Aorta (tissue), 5 donors: ENCODE data around the gene LITAF. TPM values are rescaled to one million over a fixed set of nuclear protein-coding genes. Genes with fewer than 3 reads are reported as not detected.
"Not testable (repeated sequence)": the region's sequence is repeated elsewhere in the genome, so short reads cannot be mapped to it uniquely, and the experiment has no call there.

Source experiments
- ATAC-seq: fragments of 200-7000 bp; cut with Tn5 transposase; one replicate; pipeline ENCODE4 v1.9.1; 2022; ENCODE audit warnings: moderate library complexity; ENCODE audit not compliant: low FRiP score
- DNase-seq, 2 donors: peaks; one replicate each; pipeline ENCODE4 v3.0.0-alpha.2; 2020
- H3K27ac ChIP-seq, 2 donors: one replicate each; pipeline ENCODE4 v1.5.1; 2013; ENCODE audit warnings: low read length in 2 of 2, mild to moderate bottlenecking in 2 of 2, moderate library complexity in 2 of 2, control low read depth in 1 of 2, inconsistent platforms in 1 of 2, low read depth in 1 of 2
- H3K27me3 ChIP-seq, 2 donors: one replicate each; pipeline ENCODE4 v1.6.1; 2013; ENCODE audit warnings: control low read depth in 1 of 2, low read length in 1 of 2, mild to moderate bottlenecking in 1 of 2, moderate library complexity in 1 of 2; ENCODE audit not compliant: insufficient read depth in 2 of 2, control insufficient read depth in 1 of 2
- H3K36me3 ChIP-seq, 2 donors: one replicate each; pipeline ENCODE4 v1.6.1; 2013; ENCODE audit warnings: control low read depth in 1 of 2, low read length in 1 of 2, mild to moderate bottlenecking in 1 of 2; ENCODE audit not compliant: insufficient read depth in 2 of 2, control insufficient read depth in 1 of 2
- H3K4me1 ChIP-seq, 2 donors: one replicate each; pipeline ENCODE4 v1.6.1; 2013; ENCODE audit warnings: low read length in 2 of 2, control low read depth in 1 of 2, mild to moderate bottlenecking in 1 of 2, moderate library complexity in 1 of 2; ENCODE audit not compliant: insufficient read depth in 2 of 2, control insufficient read depth in 1 of 2
- H3K4me3 ChIP-seq, 2 donors: one replicate each; pipeline ENCODE4 v1.5.1; 2013; ENCODE audit warnings: low read length in 2 of 2, control low read depth in 1 of 2, mild to moderate bottlenecking in 1 of 2
- H3K9me3 ChIP-seq: one replicate; pipeline ENCODE4 v1.6.1; 2013; ENCODE audit warnings: mild to moderate bottlenecking, low read length; ENCODE audit not compliant: control insufficient read depth
- WGBS, 2 donors: extraction: QIAGEN DNeasy Blood & Tissue Kit; methylation state at CpG; one replicate each; pipeline ENCODE4 v1.1.7; 2013; 5-methylcytosine and 5-hydroxymethylcytosine counted together
- intact Hi-C, 2 donors: fragments of 100-400 bp; cut with DNase I; formaldehyde crosslinking; loops; one replicate each; pipeline versions ENCODE4 v1.14.2 to v1.15.0; 2022
- polyA plus RNA-seq, 2 donors: library from polyadenylated mRNA; stranded (reverse); fragments of 200-250 nt; gene quantifications; one replicate each; pipeline ENCODE4 v1.2.3, GENCODE V29; 2013
- total RNA-seq, 2 donors: library from RNA; stranded (reverse); fragmentation: NEBNext Ultra II Directional; extraction: Animal tissue kit (Norgen Biotek cat#: 25700); gene quantifications; one replicate each; pipeline ENCODE4 v1.2.1, GENCODE V29; 2021
- donor health status: healthy with polysubstance abuse.
- donor health status: Bipolar disorder and iron deficiency.
- donor health status: DM: no; HTN: no; CAD: no.
- donor health status: DM: no; HTN: no; CAD: no.
- donor health status: DM: yes; HTN: yes; CAD: no.

LITAF gene
- total and polyA plus RNA-seq, 4 donors, result 83.1 to 157 (median 141) TPM

DNA sequence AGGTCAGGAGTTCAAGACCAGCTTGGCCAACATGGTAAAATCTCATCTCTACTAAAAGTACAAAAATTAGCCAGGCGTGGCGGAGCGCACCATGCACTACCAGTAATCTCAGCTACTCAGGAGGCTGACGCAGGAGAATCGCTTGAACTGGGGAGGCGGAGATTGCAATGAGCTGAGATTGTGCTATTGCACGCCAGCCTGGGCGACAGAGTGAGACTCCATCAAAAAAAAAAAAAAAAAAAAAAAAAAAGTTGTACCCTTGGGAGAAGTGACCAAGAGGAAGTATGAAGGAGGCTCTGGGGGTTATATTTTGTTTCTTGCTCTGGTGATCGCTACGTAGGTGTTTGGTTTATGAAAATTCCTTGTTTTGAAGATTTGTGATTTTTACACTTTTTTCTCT lies 66.3 kb downstream of the LITAF start:
- Histone ChIP-seq H3K4me1 (no peaks in the 10 kb centered on the region), H3K27ac (no peak overlapping the region), H3K36me3 (no peaks in the 10 kb centered on the region), H3K9me3 (peaks cover 2% of the 10 kb centered on the region), H3K4me3 (no peak overlapping the region), H3K27me3 (no peaks in the 10 kb centered on the region)
- no peak for DNase-seq
- 98% methylated on average over 10 of the region's 10 CpGs for WGBS, 2 donors
- intact Hi-C loops, result no loop called here
- no peak for ATAC-seq

DNA sequence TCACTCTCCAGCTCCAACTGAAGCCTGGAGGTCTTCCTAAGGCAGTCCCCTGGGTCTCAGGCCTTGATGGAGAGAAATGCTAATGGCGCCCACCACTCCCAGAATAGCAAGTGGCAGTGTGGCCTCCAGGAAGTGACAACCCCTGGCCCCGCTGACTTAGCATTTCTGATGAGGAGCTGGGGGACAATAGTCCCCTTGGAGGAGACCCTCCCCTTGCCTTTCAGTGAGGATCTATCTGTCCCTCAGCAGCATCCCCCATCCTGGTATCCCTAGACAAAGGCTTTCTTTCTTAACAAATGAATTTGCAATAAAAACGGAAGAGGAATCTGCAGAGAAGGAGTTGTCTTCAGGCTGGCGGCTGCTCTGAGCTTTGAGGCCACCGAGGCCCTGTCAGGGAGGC lies 68.8 kb downstream of the LITAF start:
- intact Hi-C loops, result no loop called here
- Histone ChIP-seq H3K4me1 (no peaks in the 10 kb centered on the region), H3K4me3 (no peak overlapping the region), H3K9me3 (peaks cover 2% of the 10 kb centered on the region), H3K36me3 (no peaks in the 10 kb centered on the region), H3K27me3 (no peaks in the 10 kb centered on the region), H3K27ac (no peak overlapping the region)
- ATAC-seq (no peak), DNase-seq (no peak)
- 85 to 89% methylated on average over 5 of the region's 5 CpGs for WGBS, 2 donors

GRCh38 chr16:11515540-11516430 lies 70.9 kb downstream of the LITAF start:
- intact Hi-C loops, result loop anchor here in 1 of 2 donors (2.0 kb wide), 1 partner anchor 73 kb away; no protein-coding TSS in a partner anchor
- Histone ChIP-seq H3K4me1 (no peaks in the 10 kb centered on the region), H3K9me3 (no peaks in the 10 kb centered on the region), H3K27ac (no peak overlapping the region), H3K36me3 (no peaks in the 10 kb centered on the region), H3K27me3 (no peaks in the 10 kb centered on the region), H3K4me3 (no peak overlapping the region)
- DNase-seq (no peak), ATAC-seq (no peak)
- 80 to 83% methylated on average over 11 to 13 of the region's 13 CpGs for WGBS, 2 donors

DNA sequence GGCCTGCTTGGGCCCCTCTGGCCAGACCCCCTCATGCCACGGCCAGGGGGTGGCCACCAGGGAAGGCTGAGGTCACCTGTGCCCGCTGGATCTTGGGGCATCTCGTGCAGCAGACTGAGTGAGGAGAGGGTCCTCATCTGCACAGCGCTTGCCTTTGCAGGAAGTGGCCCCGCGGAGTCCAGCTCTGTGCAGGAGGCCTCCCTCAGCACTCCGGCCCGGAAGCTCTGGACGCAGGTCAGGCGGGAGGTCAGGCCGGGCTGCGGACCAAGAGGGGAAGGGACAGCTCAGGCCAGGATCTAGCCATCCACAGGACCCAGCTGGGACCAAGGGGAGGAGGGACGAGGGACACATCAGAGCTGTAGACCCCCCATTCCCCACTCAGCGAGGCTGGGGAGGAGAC lies 72.4 kb downstream of the LITAF start:
- no peaks in the 10 kb centered on the region for H3K4me1 ChIP-seq
- WGBS, 2 donors, result 90 to 92% methylated on average over 14 of the region's 14 CpGs
- no peaks in the 10 kb centered on the region for H3K27me3 ChIP-seq
- peak; percentile 19 for ATAC-seq
- H3K9me3 ChIP-seq, result no peaks in the 10 kb centered on the region
- DNase-seq, result no peak
- H3K36me3 ChIP-seq, result no peaks in the 10 kb centered on the region
- no peak overlapping the region for H3K27ac ChIP-seq
- intact Hi-C loops, result loop anchor here in 1 of 2 donors (2.0 kb wide), 1 partner anchor 71 kb away; no protein-coding TSS in a partner anchor
- no peak overlapping the region for H3K4me3 ChIP-seq

- H3K4me3 ChIP-seq, intact Hi-C loops, H3K36me3 ChIP-seq, H3K27ac ChIP-seq, H3K9me3 ChIP-seq, DNase-seq, H3K27me3 ChIP-seq, H3K4me1 ChIP-seq, ATAC-seq: not testable (repeated sequence)
- WGBS, 2 donors, result 96% methylated on average over 13 of the region's 13 CpGs
These were observed 73.4 kb downstream of the LITAF start for GRCh38 chr16:11513366-11513765.

DNA sequence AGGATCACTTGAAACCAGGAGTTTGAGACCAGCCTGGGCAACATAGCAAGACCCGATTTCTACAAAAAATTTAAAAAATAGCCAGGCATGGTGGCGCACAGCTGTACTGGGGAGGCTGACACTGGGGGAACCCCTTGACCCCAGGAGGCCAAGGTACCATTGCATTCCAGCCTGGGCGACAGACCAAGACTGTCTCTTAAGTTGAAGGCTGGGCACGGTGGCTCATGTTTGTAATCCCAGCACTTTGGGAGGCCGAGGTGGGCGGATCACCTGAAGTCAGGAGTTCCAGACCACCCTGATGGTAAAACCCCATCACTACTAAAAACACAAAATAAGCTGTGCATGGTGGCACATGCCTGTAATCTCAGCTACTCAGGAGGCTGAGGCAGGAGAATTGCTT lies 74.9 kb downstream of the LITAF start:
- DNase-seq, result no peak
- no peak overlapping the region for H3K4me3 ChIP-seq
- H3K27me3 ChIP-seq, result no peaks in the 10 kb centered on the region
- no peaks in the 10 kb centered on the region for H3K9me3 ChIP-seq
- no peak overlapping the region for H3K27ac ChIP-seq
- H3K36me3 ChIP-seq, result no peaks in the 10 kb centered on the region
- 90 to 99% methylated on average over 6 of the region's 6 CpGs for WGBS, 2 donors
- ATAC-seq, result no peak
- intact Hi-C loops, result no loop called here
- H3K4me1 ChIP-seq, result no peaks in the 10 kb centered on the region

GRCh38 chr16:11511328-11511727 lies 75.4 kb downstream of the LITAF start:
- no peaks in the 10 kb centered on the region for H3K4me1 ChIP-seq
- 92 to 93% methylated on average over 2 of the region's 2 CpGs for WGBS, 2 donors
- intact Hi-C loops, result no loop called here
- ATAC-seq, result no peak
- no peak for DNase-seq
- H3K27ac ChIP-seq, result no peak overlapping the region
- no peaks in the 10 kb centered on the region for H3K36me3 ChIP-seq
- H3K9me3 ChIP-seq, result no peaks in the 10 kb centered on the region
- H3K4me3 ChIP-seq, result no peak overlapping the region
- H3K27me3 ChIP-seq, result no peaks in the 10 kb centered on the region

DNA sequence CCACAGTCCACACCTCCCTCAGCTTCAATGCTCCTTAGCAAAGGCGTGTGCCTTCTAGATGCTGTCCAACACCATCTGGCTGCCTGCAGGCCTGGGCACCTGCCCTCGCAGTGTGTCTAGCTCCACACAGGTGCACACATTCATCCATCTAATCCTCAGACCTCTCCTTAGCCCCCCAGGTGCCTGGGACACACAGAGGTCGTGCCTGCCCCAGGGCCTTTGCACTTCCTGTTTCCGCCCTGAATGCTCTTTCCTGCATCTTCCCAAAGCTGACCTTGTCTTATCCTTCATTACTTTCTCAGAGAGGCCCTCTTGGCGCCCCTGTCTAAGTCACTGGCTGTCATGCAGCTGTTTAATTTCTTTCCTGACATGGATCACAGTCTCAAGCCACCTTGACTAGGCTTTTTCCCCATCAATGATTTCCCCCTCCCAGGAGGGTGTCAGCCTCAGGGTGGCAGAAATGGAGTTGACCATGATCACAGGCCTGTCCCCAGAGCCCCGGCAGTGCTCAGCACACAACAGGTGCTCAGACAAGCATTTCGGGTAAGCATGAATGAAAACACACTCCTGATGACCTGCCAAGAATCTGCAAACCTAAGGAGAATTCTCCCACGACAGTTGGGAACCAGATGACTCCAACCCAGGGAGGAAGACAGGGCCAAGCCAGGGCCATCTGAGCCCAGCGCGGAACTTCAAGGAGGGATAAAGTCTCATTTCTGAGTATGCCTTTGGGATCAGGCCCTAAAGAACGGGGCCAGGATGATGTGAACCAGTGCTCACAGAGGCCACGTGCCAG lies 76.3 kb downstream of the LITAF start:
- ATAC-seq (no peak), DNase-seq (no peak)
- Histone ChIP-seq H3K27ac (no peak overlapping the region), H3K4me3 (no peak overlapping the region), H3K9me3 (no peaks in the 10 kb centered on the region), H3K27me3 (no peaks in the 10 kb centered on the region), H3K36me3 (no peaks in the 10 kb centered on the region), H3K4me1 (no peaks in the 10 kb centered on the region)
- intact Hi-C loops, result no loop called here
- 78 to 81% methylated on average over 12 of the region's 12 CpGs for WGBS, 2 donors
